Endothelial cell of umbilical vein (primary cell): ENCODE measurements around the gene SEBOX. TPM values are rescaled to one million over a fixed set of nuclear protein-coding genes. Genes with fewer than 3 reads are reported as not detected.

ENCODE experiments used
- BruUV-seq: library from RNA; stranded (reverse); fragments of 400-500 nt; replicated peaks from 2 replicates; lab custom pipeline; 2021; lab: Mats Ljungman, UMichigan
- CTCF ChIA-PET: fragments of 300-600, 350-600 bp; sonication (Branson Sonifier 250); formaldehyde crosslinking; loops from one replicate; lab custom pipeline; 2021; ENCODE audit warnings: antibody characterized with exemption, inconsistent platforms; lab: Charles Lee
- POLR2A ChIA-PET: fragments of 300-600, 350-600 bp; sonication (Branson Sonifier 250); formaldehyde crosslinking; loops from one replicate; lab custom pipeline; 2021; ENCODE audit warnings: antibody characterized with exemption, inconsistent platforms; lab: Charles Lee
- DNase-seq: peaks from one replicate; pipeline ENCODE4 v3.0.0-alpha.2; 2011; ENCODE audit warnings: low read depth, low spot score
- FAIRE-seq: peaks from 2 replicates; lab custom pipeline; 2011; peaks lifted over from hg19 to GRCh38; lab: Jason Lieb, UNC
- H2AFZ ChIP-seq: 2 replicates; pipeline ENCODE4 v1.6.0; 2012; ENCODE audit warnings: low read depth, low read length, control low read depth, inconsistent platforms
- H3K27ac ChIP-seq: 2 replicates; pipeline ENCODE4 v1.5.1; 2011; ENCODE audit warnings: low read depth, mild to moderate bottlenecking, control low read depth, low read length, moderate library complexity; ENCODE audit not compliant: insufficient read depth
- H3K27me3 ChIP-seq, 2 experiments: 2 replicates each; pipeline versions ENCODE4 v1.6.0 to v1.6.1; 2011; ENCODE audit warnings: low read length in 2 of 2, mixed read lengths in 1 of 2; ENCODE audit not compliant: control insufficient read depth in 2 of 2, insufficient read depth in 2 of 2
- H3K36me3 ChIP-seq, 2 experiments: 2 replicates in 1 of 2; 3 replicates in 1 of 2; pipeline ENCODE4 v1.5.1; 2011; ENCODE audit warnings: low read length in 2 of 2, mild to moderate bottlenecking in 1 of 2, moderate library complexity in 1 of 2; ENCODE audit not compliant: control insufficient read depth in 2 of 2, insufficient read depth in 2 of 2; ENCODE audit errors: extremely low read depth in 1 of 2
- H3K4me1 ChIP-seq: 3 replicates; pipeline ENCODE4 v1.5.1; 2011; ENCODE audit warnings: mild to moderate bottlenecking, low read length; ENCODE audit not compliant: control insufficient read depth, insufficient read depth; ENCODE audit errors: extremely low read depth
- H3K4me2 ChIP-seq: 2 replicates; pipeline ENCODE4 v1.6.1; 2011; ENCODE audit warnings: low read length, control low read depth, mixed read lengths; ENCODE audit not compliant: insufficient read depth
- H3K4me3 ChIP-seq, 3 experiments: fragments of 200-600 bp in 1 of 3; sonication (generic), shearing (Covaris generic) in 1 of 3; replicated peaks in 1 of 3; 2 replicates each; pipeline ENCODE4 v1.5.1; 2011 to 2016; ENCODE audit warnings: control low read depth in 3 of 3, low read length in 3 of 3, mild to moderate bottlenecking in 2 of 3, inconsistent platforms in 1 of 3, low read depth in 1 of 3, moderate library complexity in 1 of 3; ENCODE audit not compliant: insufficient read depth in 1 of 3
- H3K79me2 ChIP-seq: 2 replicates; pipeline ENCODE4 v1.6.0; 2012; ENCODE audit warnings: low read length, inconsistent platforms; ENCODE audit not compliant: control insufficient read depth, insufficient read depth
- H3K9ac ChIP-seq: replicated peaks from 2 replicates; pipeline ENCODE3; 2011; ENCODE audit warnings: low read length, control low read depth; ENCODE audit not compliant: insufficient read depth; ENCODE audit errors: extremely low read depth
- H3K9me1 ChIP-seq: replicated peaks from 3 replicates; pipeline ENCODE4 v1.6.0; 2011; ENCODE audit warnings: mild to moderate bottlenecking, low read length; ENCODE audit not compliant: control insufficient read depth, insufficient read depth; ENCODE audit errors: extremely low read depth
- H3K9me3 ChIP-seq: replicated peaks from 2 replicates; pipeline ENCODE4 v1.5.1; 2012; ENCODE audit warnings: low read length, inconsistent platforms; ENCODE audit not compliant: control insufficient read depth, insufficient read depth
- H4K20me1 ChIP-seq: replicated peaks from 2 replicates; pipeline ENCODE3; 2011; ENCODE audit warnings: mild to moderate bottlenecking, low read length; ENCODE audit not compliant: control insufficient read depth, insufficient read depth; ENCODE audit errors: extremely low read depth
- EZH2 ChIP-seq: IDR thresholded peaks from 2 replicates; pipeline ENCODE4 v1.6.1; 2012; ENCODE audit warnings: borderline replicate concordance, low read depth, mild to moderate bottlenecking, moderate library complexity, low read length, inconsistent platforms; ENCODE audit not compliant: severe bottlenecking
- FOS ChIP-seq: IDR thresholded peaks from 2 replicates; pipeline ENCODE4 v1.6.1; 2011; ENCODE audit warnings: mild to moderate bottlenecking, low read length, moderate library complexity, borderline replicate concordance; ENCODE audit not compliant: insufficient read depth
- GATA2 ChIP-seq: IDR thresholded peaks from 2 replicates; pipeline ENCODE4 v1.7.0; 2011; ENCODE audit warnings: low read depth, mild to moderate bottlenecking, moderate library complexity, mixed read lengths, low read length; ENCODE audit not compliant: insufficient read length, insufficient read depth
- JUN ChIP-seq: IDR thresholded peaks from 2 replicates; pipeline ENCODE4 v1.6.1; 2011; ENCODE audit warnings: borderline replicate concordance, low read depth; ENCODE audit not compliant: insufficient read length, insufficient read depth
- MAX ChIP-seq: IDR thresholded peaks from 2 replicates; pipeline ENCODE4 v1.6.1; 2011; ENCODE audit not compliant: insufficient read depth, insufficient read length
- MYC ChIP-seq: IDR thresholded peaks from one replicate; pipeline ENCODE4 v1.6.1; 2011; ENCODE audit warnings: mild to moderate bottlenecking, low read depth, low read length
- POLR2AphosphoS5 ChIP-seq: IDR thresholded peaks from 2 replicates; pipeline ENCODE4 v1.6.1; 2012; ENCODE audit warnings: low read depth, mild to moderate bottlenecking, control low read depth, low read length, moderate library complexity; ENCODE audit not compliant: insufficient read depth
- dilution Hi-C: fragments of 300-500 bp; cut with MboI; formaldehyde crosslinking; loops from one replicate; pipeline ENCODE4 v1.15.0; 2019; ENCODE audit warnings: low sequenced_read_pairs; ENCODE audit not compliant: extremely low pct_ligation_motif_present
- intact Hi-C: fragments of 100-400 bp; cut with micrococcal nuclease; formaldehyde crosslinking; loops from one replicate; pipeline ENCODE4 v1.10.0; 2022
- polyA plus RNA-seq, 4 experiments: library from polyadenylated mRNA; depleted of rRNA in 3 of 4; stranded (reverse) in 3 of 4; unstranded in 1 of 4; fragments of >200 nt; gene quantifications; 2 replicates each; pipeline versions ENCODE4 v1.2.1 to v1.2.3, GENCODE V29; 2011 to 2012; ENCODE audit warnings: missing spikeins in 1 of 4
- total RNA-seq: library from RNA; stranded (reverse); gene quantifications from 2 replicates; pipeline ENCODE4 v1.2.3, GENCODE V29; 2021
- TF ChIP-seq, protein P1 (sequence below), 2 donors: IDR thresholded peaks; 1 replicate in 1 of 2; 2 replicates in 1 of 2; pipeline ENCODE4 v1.5.1; 2011; ENCODE audit warnings: low read length in 2 of 2, mild to moderate bottlenecking in 2 of 2, moderate library complexity in 2 of 2, control low read depth in 1 of 2, inconsistent platforms in 1 of 2, low read depth in 1 of 2; ENCODE audit not compliant: insufficient read depth in 1 of 2; ENCODE audit errors: extremely low read depth in 1 of 2

The SEBOX gene
- total and polyA plus RNA-seq, 2 donors (not counting 3 experiments of a cell fraction or from before 2014, with no cell fraction given) = not detected

DNA sequence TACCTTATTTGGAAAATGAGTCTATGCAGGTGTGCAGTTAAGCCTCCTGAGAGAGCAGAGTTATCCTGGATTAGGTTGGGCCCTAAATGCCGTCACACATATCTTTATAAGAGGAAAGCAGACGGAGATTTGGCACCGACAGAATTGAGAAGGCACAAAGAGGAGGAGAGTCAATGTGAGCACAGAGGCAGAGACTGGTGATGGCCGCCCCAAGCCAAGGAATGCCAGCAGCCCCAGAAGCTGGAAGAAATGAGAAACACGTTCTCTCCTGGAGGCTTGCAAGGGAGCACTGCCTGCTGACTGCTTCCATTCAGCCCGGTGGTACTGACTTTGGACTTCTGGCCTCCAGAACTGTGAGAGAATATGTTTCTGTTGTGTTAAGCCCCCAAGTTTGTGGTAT, 37.8 kb upstream of the SEBOX start:
- no TSS peak for BruUV-seq
- no peak overlapping the region for H3K4me2 ChIP-seq
- H3K27me3 ChIP-seq = peaks cover 0 to 2% of the 10 kb centered on the region in 2 experiments
- ChIA-PET CTCF (no interaction called here), POLR2A (no interaction called here)
- DNase-seq = no peak
- no peak for TF ChIP-seq EZH2
- TF ChIP-seq, protein P1, sequence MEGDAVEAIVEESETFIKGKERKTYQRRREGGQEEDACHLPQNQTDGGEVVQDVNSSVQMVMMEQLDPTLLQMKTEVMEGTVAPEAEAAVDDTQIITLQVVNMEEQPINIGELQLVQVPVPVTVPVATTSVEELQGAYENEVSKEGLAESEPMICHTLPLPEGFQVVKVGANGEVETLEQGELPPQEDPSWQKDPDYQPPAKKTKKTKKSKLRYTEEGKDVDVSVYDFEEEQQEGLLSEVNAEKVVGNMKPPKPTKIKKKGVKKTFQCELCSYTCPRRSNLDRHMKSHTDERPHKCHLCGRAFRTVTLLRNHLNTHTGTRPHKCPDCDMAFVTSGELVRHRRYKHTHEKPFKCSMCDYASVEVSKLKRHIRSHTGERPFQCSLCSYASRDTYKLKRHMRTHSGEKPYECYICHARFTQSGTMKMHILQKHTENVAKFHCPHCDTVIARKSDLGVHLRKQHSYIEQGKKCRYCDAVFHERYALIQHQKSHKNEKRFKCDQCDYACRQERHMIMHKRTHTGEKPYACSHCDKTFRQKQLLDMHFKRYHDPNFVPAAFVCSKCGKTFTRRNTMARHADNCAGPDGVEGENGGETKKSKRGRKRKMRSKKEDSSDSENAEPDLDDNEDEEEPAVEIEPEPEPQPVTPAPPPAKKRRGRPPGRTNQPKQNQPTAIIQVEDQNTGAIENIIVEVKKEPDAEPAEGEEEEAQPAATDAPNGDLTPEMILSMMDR (IDR thresholded peaks at IDR 0.05; ENCODE audit: extremely low read depth in 1 of 2, insufficient read depth in 1 of 2, low read depth in 1 of 2, low read length in 2 of 2) = no peak
- TF ChIP-seq POLR2AphosphoS5 = no peak
- TF ChIP-seq MAX = no peak
- TF ChIP-seq FOS = no peak
- no peak for TF ChIP-seq JUN
- no peak for TF ChIP-seq GATA2
- TF ChIP-seq MYC = no peak
- no peak for FAIRE-seq
- dilution Hi-C loops (no loop called here), intact Hi-C loops (no loop called here)
- no peak overlapping the region for H2AFZ ChIP-seq
- H3K36me3 ChIP-seq = no peaks in the 10 kb centered on the region
- H4K20me1 ChIP-seq = no peaks in the 10 kb centered on the region
- no peak overlapping the region for H3K9ac ChIP-seq
- no peaks in the 10 kb centered on the region for H3K9me3 ChIP-seq
- H3K4me3 ChIP-seq = no peak overlapping the region
- no peaks in the 10 kb centered on the region for H3K9me1 ChIP-seq
- H3K79me2 ChIP-seq = no peaks in the 10 kb centered on the region
- peaks cover 9% of the 10 kb centered on the region for H3K4me1 ChIP-seq
- H3K27ac ChIP-seq = no peak overlapping the region
